CD4-positive, alpha-beta T cell (primary cell): Measurements from ENCODE around the gene AVPR2. TPM values are rescaled to one million over a fixed set of nuclear protein-coding genes. Genes with fewer than 3 reads are reported as not detected.

ENCODE experiments used
- ATAC-seq: fragments of 200-7000 bp; cut with Tn5 transposase; one replicate; pipeline ENCODE4 v1.10.0; 2022; ENCODE audit warnings: mild to moderate bottlenecking; ENCODE audit not compliant: poor library complexity
- CTCF ChIA-PET: fragments of 350-600 bp; sonication (Branson Sonifier 250); formaldehyde crosslinking; loops from one replicate; lab custom pipeline; 2021; ENCODE audit warnings: antibody characterized with exemption, inconsistent platforms; lab: Charles Lee
- POLR2A ChIA-PET: fragments of 350-600 bp; sonication (Branson Sonifier 250); formaldehyde crosslinking; loops from one replicate; lab custom pipeline; 2021; ENCODE audit warnings: antibody characterized with exemption, inconsistent platforms; lab: Charles Lee
- DNase-seq, 14 experiments: peaks; one replicate each; pipeline ENCODE4 v3.0.0-alpha.2; 2013 to 2020; ENCODE audit warnings: mixed read lengths in 2 of 14
- H3K27ac ChIP-seq, 2 donors: one replicate each; pipeline versions ENCODE4 v1.5.1 to v1.7.0; 2013; ENCODE audit warnings: low read length in 2 of 2, low read depth in 1 of 2, mild to moderate bottlenecking in 1 of 2
- H3K27me3 ChIP-seq, 2 experiments: 1 replicate in 1 of 2; 2 replicates in 1 of 2; pipeline versions ENCODE4 v1.6.1 to v1.7.0; 2013; ENCODE audit warnings: low read length in 2 of 2, control low read depth in 1 of 2, mild to moderate bottlenecking in 1 of 2, moderate library complexity in 1 of 2; ENCODE audit not compliant: insufficient read depth in 2 of 2, control insufficient read depth in 1 of 2
- H3K36me3 ChIP-seq: one replicate; pipeline ENCODE4 v1.6.1; 2013; ENCODE audit warnings: low read length, control low read depth; ENCODE audit not compliant: insufficient read depth
- H3K4me1 ChIP-seq: one replicate; pipeline ENCODE4 v1.6.1; 2013; ENCODE audit warnings: low read length, control low read depth; ENCODE audit not compliant: insufficient read depth
- H3K4me3 ChIP-seq: one replicate; pipeline ENCODE4 v1.5.1; 2013; ENCODE audit warnings: mild to moderate bottlenecking, low read length, moderate library complexity
- H3K9me3 ChIP-seq, 2 experiments: 1 replicate in 1 of 2; 2 replicates in 1 of 2; pipeline versions ENCODE4 v1.6.1 to v1.7.0; 2013; ENCODE audit warnings: low read length in 2 of 2, mild to moderate bottlenecking in 2 of 2, control low read depth in 1 of 2, moderate library complexity in 1 of 2; ENCODE audit not compliant: control insufficient read depth in 1 of 2, insufficient read depth in 1 of 2
- H3K27ac Mint-ChIP-seq: one replicate; pipeline ENCODE4 v1.8.0; 2020; ENCODE audit warnings: mixed read lengths
- H3K27me3 Mint-ChIP-seq: one replicate; pipeline ENCODE4 v1.8.0; 2021; ENCODE audit warnings: mixed read lengths
- H3K36me3 Mint-ChIP-seq: one replicate; pipeline ENCODE4 v1.8.0; 2021; ENCODE audit warnings: low read depth, mixed read lengths
- H3K4me1 Mint-ChIP-seq: one replicate; pipeline ENCODE4 v1.8.0; 2021; ENCODE audit warnings: low read depth, mixed read lengths
- H3K4me3 Mint-ChIP-seq: one replicate; pipeline ENCODE4 v1.8.0; 2020; ENCODE audit warnings: mild to moderate bottlenecking, mixed read lengths
- H3K9me3 Mint-ChIP-seq: one replicate; pipeline ENCODE4 v1.8.0; 2020; ENCODE audit warnings: mixed read lengths
- intact Hi-C, 2 experiments: fragments of 100-400 bp; cut with DNase I in 1 of 2; cut with micrococcal nuclease in 1 of 2; formaldehyde crosslinking; loops; one replicate each; pipeline versions ENCODE4 v1.15.1 to v1.9.0; 2023 to 2025; cut with DNase I, micrococcal nuclease
- polyA plus RNA-seq, 2 donors: library from polyadenylated mRNA; unstranded; fragments of 120-200 nt; gene quantifications; one replicate each; pipeline ENCODE4 v1.2.1, GENCODE V29; 2013
- total RNA-seq, 174 experiments: library from RNA in 2 of 174; stranded (reverse) in 2 of 174; gene quantifications; one replicate each; pipeline ENCODE4 v1.2.3 and lab custom pipeline; 2021 to 2026
- TF ChIP-seq, protein P1 (sequence below): fragments of 200-600 bp; IDR thresholded peaks from one replicate; pipeline ENCODE4 v1.8.0; 2022; ENCODE audit warnings: antibody characterized with exemption, mild to moderate bottlenecking

Gene AVPR2
- not detected for total RNA-seq
- polyA plus RNA-seq (2013, experiment 1 of 2): 0.73 TPM
- 2.0 TPM for polyA plus RNA-seq (2013, experiment 2 of 2)
- 0 to 0.27 (median 0) reads per million in 172 experiments for total RNA-seq (lab: John Stamatoyannopoulos, UW)

DNA sequence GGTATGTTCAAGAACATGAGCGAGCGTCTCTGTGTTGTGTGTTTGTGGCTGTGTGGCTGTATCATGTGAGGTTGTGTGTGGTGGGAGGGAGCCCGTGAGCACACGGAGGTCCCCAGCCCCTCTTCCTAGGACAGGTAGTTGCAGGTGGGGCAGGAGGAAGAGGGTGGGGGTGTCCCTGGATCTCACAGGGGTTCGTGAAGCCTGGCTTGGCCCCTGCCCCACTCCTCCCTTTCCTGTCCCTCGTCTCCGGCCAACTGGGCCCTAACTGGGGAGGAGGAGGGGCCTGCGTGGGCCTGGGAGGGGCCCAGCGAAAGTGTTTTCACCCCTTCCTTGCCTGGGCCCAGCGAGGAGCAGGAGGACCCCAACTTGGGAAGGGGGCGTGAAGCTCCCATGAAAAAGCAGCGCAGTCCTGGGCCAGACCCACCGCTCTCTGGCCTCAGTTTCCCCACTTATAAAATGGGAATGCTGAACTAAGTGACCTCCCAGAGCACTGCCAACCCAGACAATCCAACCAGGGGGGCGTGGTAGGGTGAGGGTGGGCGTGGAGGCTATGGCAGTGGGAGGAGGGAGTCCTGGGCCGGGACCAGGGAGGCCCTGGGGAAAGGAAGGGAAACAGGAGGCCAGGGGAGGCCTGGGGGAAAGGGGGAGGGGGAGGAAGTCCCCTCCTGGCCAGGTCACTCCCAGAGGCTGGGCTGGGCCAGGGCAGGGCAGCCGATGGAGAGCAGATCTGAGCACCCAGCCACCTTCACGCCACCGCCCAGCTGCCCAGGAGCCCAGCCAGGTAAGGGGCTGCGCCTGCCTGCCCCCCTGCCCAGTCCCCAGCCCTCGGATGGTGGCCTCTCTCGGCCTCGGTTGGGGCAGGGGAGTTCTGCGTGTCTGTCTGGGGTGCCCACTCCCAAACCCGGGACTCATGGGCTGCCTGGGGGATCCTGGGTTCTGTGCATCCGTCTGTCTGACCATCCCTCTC lies at the start of gene AVPR2:
TSS of gene AVPR2 (plus strand) at position 683 of the 967 bp plus-strand sequence. CDS start 473 bp downstream, outside the sequence.
- peak in 3 of 14 experiments; percentile 6 to 24 (median 15) for DNase-seq
- Histone ChIP-seq H3K27me3 (no peaks in the 10 kb centered on the region), H3K4me1 (peaks cover 58% of the 10 kb centered on the region), H3K36me3 (peaks cover 7% of the 10 kb centered on the region), H3K9me3 (no peaks in the 10 kb centered on the region), H3K27ac (no peak within 1 kb of the TSS), H3K4me3 (peak within 1 kb of the TSS; percentile 3)
- peaks cover 47% of the 10 kb centered on the region for H3K4me1 Mint-ChIP-seq
- no peaks in the 10 kb centered on the region for H3K9me3 Mint-ChIP-seq
- H3K4me3 Mint-ChIP-seq: peak within 1 kb of the TSS; percentile 63
- peaks cover 9% of the 10 kb centered on the region for H3K36me3 Mint-ChIP-seq
- no peaks in the 10 kb centered on the region for H3K27me3 Mint-ChIP-seq
- H3K27ac Mint-ChIP-seq: peak within 1 kb of the TSS; percentile 83
- ChIA-PET POLR2A (interaction anchor here (0.6 to 7.3 kb wide), 3 partner anchors 18 to 110 kb away, joined by 3 to 63 read pairs (median 5); partner anchors contain the start of genes ARHGAP4, IDH3G and SSR4), CTCF (no interaction called here)
- TF ChIP-seq, protein P1, sequence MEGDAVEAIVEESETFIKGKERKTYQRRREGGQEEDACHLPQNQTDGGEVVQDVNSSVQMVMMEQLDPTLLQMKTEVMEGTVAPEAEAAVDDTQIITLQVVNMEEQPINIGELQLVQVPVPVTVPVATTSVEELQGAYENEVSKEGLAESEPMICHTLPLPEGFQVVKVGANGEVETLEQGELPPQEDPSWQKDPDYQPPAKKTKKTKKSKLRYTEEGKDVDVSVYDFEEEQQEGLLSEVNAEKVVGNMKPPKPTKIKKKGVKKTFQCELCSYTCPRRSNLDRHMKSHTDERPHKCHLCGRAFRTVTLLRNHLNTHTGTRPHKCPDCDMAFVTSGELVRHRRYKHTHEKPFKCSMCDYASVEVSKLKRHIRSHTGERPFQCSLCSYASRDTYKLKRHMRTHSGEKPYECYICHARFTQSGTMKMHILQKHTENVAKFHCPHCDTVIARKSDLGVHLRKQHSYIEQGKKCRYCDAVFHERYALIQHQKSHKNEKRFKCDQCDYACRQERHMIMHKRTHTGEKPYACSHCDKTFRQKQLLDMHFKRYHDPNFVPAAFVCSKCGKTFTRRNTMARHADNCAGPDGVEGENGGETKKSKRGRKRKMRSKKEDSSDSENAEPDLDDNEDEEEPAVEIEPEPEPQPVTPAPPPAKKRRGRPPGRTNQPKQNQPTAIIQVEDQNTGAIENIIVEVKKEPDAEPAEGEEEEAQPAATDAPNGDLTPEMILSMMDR: no peak
- intact Hi-C loops: loop anchor here in 1 of 2 experiments (5.0 kb wide), 1 partner anchor 77 kb away; no protein-coding TSS in a partner anchor
- peak; percentile 50 for ATAC-seq

DNA sequence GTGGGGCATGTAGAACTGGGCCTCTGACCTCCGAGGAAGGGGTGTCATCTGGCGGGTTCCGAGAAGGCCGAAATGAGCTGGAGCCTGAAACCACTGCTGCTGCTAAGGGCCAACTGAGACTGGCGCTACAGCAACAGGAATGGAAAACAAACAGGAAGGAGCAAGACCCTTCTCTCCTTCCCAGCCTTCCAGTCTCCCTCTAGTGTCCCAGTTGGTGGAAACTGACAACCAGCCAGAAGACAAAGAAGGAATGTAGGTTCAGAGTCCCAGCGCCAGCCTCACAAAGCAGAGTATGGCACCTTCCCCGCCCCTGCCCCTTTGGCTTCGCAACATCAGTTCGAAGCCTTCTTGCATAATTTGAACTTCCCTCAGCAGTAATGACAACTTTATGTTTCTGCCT lies 49.8 kb upstream of the AVPR2 start:
- Histone ChIP-seq H3K27me3 (peaks cover 0 to 5% of the 10 kb centered on the region in 2 experiments), H3K36me3 (no peaks in the 10 kb centered on the region), H3K4me3 (no peak overlapping the region), H3K27ac (no peak overlapping the region), H3K9me3 (no peaks in the 10 kb centered on the region), H3K4me1 (peaks cover 14% of the 10 kb centered on the region)
- TF ChIP-seq, protein P1: no peak
- no peaks in the 10 kb centered on the region for H3K27me3 Mint-ChIP-seq
- no peak overlapping the region for H3K4me3 Mint-ChIP-seq
- CTCF ChIA-PET: no interaction called here
- H3K9me3 Mint-ChIP-seq: no peaks in the 10 kb centered on the region
- no peak for DNase-seq
- H3K4me1 Mint-ChIP-seq: peaks cover 4% of the 10 kb centered on the region
- POLR2A ChIA-PET: no interaction called here
- no peak for ATAC-seq
- intact Hi-C loops: loop anchor here in 1 of 2 experiments (10.0 kb wide), 1 partner anchor 50 kb away; no protein-coding TSS in a partner anchor
- no peaks in the 10 kb centered on the region for H3K36me3 Mint-ChIP-seq
- no peak overlapping the region for H3K27ac Mint-ChIP-seq

DNA sequence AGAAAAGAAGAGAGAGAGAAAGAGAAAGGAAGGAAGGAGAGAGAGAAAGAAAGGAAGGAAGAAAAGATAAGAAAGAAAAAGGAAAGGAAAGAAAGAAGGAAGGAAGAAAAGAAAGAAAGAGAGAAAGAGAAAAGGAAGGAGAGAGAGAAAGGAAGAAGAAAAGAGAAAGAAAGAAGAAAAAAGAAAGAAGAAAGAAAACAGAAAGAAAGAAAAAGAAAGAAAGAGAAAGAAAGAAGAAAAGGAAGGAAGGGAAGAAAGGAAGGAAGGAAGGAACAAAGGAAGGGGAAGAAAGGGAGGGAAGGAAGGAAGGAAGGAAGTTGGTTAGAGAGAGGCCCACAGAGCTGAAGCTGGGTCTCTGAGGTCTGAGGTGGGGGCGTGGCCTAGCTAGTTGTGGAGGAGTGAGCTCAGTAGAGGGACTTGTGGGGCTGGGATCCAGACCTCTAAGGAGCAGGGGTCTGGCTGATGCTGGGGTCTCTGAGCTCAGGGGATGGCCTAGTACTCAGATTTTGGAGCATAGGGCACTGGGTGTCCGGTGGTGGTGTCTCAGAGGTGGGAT lies 47.0 kb upstream of the AVPR2 start:
- H3K27ac Mint-ChIP-seq: no peak overlapping the region
- no peaks in the 10 kb centered on the region for H3K36me3 ChIP-seq
- no peak overlapping the region for H3K4me3 ChIP-seq
- DNase-seq: no peak
- intact Hi-C loops: loop anchor here in 1 of 2 experiments (10.0 kb wide), 1 partner anchor 53 kb away; no protein-coding TSS in a partner anchor
- H3K9me3 ChIP-seq: no peaks in the 10 kb centered on the region
- H3K27ac ChIP-seq: no peak overlapping the region
- H3K9me3 Mint-ChIP-seq: no peaks in the 10 kb centered on the region
- H3K4me1 ChIP-seq: peaks cover 14% of the 10 kb centered on the region
- ATAC-seq: no peak
- H3K4me1 Mint-ChIP-seq: peaks cover 4% of the 10 kb centered on the region
- H3K27me3 Mint-ChIP-seq: no peaks in the 10 kb centered on the region
- H3K27me3 ChIP-seq: peaks cover 0 to 5% of the 10 kb centered on the region in 2 experiments
- no peaks in the 10 kb centered on the region for H3K36me3 Mint-ChIP-seq
- CTCF ChIA-PET: no interaction called here
- H3K4me3 Mint-ChIP-seq: no peak overlapping the region
- TF ChIP-seq, protein P1: no peak
- POLR2A ChIA-PET: no interaction called here
